Caki2 (cell line): ENCODE data around the gene PCED1B. TPM values are rescaled to one million over a fixed set of nuclear protein-coding genes. Genes with fewer than 3 reads are reported as not detected.

ENCODE experiments used
- DNase-seq: peaks from one replicate; pipeline ENCODE4 v3.0.0-alpha.2; 2015; ENCODE audit warnings: low read depth
- in situ Hi-C: cut with HindIII; loops from 2 replicates; pipeline ENCODE4 v1.10.0; 2016; ENCODE audit warnings: low sequenced_read_pairs, low pct_unique_long_range_greater_than_20kb, mixed read lengths
- total RNA-seq: library from RNA; depleted of rRNA; stranded (reverse); fragments of >200 nt; shearing (Covaris generic); gene quantifications from 2 replicates; pipeline ENCODE4 v1.2.3, GENCODE V29; 2014; ENCODE audit warnings: low replicate concordance

Gene PCED1B
- total RNA-seq, 1 experiment from 2014 or later, result 1.9 TPM

DNA sequence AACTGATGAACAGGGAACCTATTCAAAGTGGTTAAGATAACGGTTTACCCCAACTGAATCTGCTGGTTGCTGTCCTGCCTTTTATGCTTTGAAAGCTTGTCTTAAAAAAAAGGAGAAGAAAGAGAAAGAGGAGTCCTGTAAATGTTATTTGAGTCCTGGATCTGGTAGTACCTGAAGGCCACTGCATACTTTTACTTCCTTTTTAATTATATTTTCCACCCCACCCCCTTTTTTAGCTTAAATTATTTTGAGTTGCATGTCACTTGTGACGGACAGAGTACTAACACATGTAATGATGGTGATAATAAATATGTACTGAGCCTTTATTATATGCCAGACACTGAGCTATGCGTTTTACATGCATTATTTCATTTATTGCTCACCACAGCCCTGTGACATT, 2.9 kb downstream of the PCED1B start:
- in situ Hi-C loops, result no loop called here
- DNase-seq, result no peak

- peak; percentile 95 for DNase-seq
- in situ Hi-C loops, result no loop called here
Measured at GRCh38 chr12:47082796-47083621, 3.6 kb downstream of the PCED1B start.

- no peak for DNase-seq
- in situ Hi-C loops, result no loop called here
Measured at GRCh38 chr12:47084172-47084571, 4.8 kb downstream of the PCED1B start.

- DNase-seq, result peak; percentile 75
- in situ Hi-C loops, result no loop called here
Measured at GRCh38 chr12:47085815-47086252, 6.4 kb downstream of the PCED1B start.

DNA sequence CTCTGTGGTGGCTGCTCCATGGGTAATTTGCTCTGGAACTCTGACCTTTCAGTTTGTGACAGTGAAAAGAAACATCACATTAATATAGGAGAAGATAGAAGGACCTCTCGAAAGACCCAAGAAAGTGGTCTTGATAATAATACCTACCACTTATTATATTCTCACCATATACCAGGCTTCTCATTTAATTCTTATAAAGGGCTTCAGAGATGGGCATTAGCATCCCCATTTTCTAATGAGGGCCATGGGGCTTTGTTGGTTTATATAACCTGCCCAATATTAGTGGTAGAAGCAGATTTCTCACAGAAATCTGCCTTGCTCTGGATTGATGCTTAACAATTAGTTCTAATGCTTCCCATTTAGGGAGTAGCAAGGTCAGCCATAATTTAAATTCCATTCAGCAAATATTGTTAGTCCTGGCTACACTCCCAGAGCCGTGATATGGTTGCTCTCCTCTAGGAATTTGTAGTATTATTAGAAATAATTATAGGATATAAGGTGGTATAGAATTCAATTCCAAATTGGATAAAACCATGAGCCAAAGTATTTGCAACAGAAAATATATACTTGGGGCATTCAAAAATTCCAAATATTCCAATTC, 7.8 kb downstream of the PCED1B start:
- DNase-seq, result peak; percentile 59

DNA sequence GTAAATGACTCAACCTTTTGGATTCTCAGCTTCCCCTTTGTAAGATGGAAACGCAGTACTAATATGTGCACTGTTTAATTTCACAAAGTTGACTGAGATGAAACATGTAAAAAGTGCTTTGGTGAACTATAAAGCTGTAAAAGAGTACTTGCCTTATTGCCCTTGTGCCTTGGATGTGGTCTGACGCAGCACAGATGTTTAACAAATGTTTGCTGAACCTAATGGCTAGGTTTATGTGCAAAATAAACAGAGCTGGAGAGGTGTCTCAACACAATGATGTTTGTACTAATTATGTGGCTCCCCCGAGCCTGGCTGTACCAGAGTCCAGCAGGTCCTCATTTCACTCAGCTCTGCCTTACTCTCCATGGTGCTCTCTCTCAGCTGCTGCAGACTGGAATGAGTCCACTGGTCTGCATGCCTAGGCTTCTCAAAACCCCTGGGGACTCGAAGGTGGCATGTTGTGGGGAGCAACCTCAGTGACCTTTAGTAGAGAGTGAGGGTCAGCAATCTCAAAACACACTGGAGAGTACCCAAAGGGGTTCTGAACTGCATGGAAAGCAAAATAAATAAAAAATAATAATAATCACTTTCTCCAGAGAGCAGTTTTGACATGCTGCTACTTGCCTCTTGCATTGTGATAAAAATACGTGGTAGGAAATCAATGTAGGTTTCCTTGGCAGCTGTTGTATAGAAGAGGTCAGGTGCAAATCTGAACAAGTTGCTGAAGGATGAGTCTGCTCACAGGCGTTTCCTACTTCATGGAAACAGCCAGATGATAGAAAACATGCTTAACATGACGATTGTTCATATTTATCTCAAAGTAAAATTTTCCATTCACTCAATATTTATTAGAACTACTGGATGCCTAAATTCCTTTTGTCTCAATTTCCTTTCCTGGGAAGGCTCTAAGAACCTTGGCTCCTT, 8.9 kb downstream of the PCED1B start:
- DNase-seq, result peak; percentile 61
- in situ Hi-C loops, result no loop called here

More for the DNA sequence above, 7.8 kb downstream of the PCED1B start:
- in situ Hi-C loops, result no loop called here

GRCh38 chr12:47091009-47091408, 11.6 kb downstream of the PCED1B start:
- in situ Hi-C loops, result no loop called here
- DNase-seq, result no peak

GRCh38 chr12:47094804-47095203, 15.4 kb downstream of the PCED1B start:
- peak; percentile 94 for DNase-seq
- in situ Hi-C loops, result no loop called here

DNA sequence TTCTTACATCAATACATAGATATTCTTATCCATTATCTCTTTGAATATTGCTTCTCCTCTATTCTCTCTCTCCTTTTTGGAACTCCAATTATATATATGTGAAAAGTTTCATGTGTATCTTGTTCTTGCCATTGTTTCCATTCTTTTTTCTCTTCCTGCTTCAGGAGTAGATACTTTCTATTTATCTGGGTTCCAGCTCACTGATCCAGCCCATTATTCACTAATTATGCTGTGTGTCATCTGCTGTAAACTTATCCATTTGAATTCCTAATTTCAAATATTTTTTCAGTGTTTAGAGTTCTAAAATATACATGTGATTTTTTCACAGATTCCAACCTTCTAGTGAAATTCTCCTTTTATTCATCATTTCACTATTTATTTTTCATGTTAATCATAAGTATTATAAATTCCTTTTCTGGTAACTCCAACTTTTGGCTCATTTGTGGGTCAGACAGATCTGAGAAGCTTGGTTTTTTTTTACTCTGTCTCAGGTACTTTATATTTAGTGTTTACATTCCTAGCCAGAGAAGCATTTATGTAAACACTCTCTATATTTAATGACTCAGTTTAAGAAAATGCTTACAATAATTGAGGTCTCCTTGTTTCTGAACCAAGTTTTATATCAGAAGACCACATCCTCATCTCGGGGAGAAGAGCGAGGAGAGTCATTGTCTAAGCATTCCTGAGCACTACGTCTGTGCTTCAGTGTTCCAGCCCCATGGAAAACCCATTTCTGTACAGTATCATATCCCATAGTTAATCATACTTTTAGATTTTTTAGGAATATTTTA, 16.2 kb downstream of the PCED1B start:
- in situ Hi-C loops, result no loop called here
- peak; percentile 93 for DNase-seq

DNA sequence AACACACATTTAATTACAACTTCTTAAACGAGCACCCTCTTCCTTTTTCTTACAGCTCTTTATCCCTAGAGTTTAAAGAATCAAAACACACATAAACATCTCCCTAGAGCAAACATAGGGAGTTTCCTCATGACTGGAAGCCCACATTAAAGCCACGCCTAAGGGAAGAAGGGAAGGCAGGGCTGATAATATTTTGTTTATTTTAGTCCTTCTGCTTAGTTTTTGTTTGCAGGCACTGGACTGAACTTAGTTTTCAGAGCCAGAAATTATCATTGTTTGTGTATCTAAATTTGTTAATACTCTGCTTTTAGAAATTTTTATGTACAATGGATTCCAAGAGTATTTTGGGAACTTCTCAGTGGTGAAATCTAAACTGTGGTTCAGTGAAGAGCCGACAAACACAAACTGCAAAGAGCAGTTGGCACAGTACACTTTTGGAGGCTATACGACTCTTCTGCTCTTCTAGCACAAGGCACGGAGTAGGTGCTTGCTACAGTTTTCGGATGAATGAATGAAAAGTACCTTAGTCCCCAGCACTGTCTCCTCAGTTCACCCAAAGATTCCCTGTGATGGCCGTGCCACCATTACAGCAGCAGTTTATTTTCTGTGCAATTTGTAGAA, 18.0 kb downstream of the PCED1B start:
- in situ Hi-C loops, result no loop called here
- peak; percentile 60 for DNase-seq

GRCh38 chr12:47098099-47098498, 18.7 kb downstream of the PCED1B start:
- in situ Hi-C loops, result no loop called here
- DNase-seq, result no peak

DNA sequence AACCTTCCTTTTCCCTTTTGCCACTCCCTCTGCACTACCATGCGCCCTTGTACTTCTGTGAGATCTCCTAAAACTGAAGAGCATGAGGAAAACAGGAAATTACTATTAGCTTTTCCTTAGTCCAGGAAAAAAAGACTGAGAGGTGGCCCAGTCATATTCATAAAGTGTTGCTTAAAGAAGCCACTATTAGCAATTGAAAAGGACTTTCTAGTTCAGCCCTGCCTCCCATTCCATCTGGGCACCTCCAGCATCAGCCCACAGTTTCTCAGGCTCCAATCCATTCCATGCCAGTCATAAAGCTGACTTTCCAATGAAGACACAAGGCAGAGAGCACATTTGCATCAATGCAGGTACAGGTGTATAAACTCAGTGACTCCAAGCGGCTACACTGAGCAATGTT, 20.2 kb downstream of the PCED1B start:
- DNase-seq, result no peak
- in situ Hi-C loops, result no loop called here

DNA sequence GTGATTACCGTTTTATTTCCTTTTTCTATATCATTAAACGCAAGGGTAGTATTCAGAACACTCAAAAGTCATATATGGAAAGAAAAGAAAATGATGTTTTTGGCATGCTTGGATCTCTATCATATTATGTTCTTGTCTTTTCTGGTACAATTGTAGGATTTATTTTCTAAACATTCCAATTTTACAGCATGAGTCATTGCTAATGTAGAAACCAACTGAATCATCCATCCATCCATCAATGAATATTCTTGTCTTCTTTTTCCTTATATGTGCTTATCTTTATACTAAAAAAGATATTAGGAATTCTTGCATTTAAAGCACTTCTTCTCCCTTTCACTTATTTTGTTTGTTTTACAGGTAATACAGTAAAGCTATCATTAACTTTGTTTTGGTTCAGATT, 20.7 kb downstream of the PCED1B start:
- in situ Hi-C loops, result no loop called here
- DNase-seq, result no peak

DNA sequence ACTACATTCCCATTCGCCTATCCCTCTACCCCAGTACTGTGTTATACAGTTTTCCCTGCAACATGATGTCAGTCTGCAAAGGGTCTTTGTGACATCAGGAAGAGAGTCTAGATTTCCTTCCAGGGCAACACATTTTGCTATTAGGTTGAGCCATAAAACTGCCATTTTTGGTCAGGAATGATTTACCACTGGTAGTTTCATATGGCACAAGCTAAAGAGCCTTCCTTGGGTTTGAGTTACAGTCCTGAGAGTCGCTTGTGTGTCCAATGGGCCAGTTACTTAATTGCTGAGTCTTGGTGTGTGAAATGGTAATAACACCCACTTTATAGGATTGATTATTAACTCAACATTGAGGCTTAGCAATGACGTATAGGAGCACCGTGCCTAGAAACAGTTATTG, 23.0 kb downstream of the PCED1B start:
- peak; percentile 31 for DNase-seq
- in situ Hi-C loops, result no loop called here

DNA sequence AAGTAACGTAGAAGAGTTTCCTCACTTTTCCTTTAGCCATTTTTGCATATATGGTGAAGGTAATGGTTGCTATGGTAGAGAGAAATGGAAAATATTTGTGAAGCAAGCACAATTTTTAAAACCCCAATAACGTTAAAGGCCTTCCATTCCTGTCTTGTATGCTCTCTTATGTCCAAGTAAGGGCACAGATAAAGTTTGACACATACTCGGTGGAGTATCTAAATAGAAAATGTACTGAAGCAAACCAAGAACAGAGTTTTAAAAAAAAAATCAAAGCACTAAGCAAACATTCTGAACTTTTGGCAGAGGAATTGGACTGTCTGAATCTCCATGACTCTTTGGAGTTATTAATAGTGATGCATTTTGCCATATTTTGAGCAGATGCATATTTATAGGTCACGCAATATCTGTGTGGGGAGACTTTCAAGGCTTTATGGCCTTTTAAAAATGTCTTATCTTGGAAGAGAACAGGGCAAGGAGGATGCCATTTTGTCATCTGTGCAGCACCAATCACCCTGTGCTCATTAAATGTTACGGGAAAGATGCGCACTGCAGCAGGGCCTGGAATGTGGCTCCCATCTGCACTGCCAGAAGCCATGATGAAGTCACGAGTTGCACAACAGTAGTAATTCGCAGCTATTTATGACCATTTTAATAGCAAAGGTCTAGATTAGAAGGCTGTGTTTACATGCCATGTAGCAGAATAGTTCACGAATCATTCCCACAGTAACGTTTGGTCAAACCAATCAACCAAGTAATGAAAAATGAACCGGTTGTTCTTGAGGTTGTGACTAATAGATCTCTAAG, 23.6 kb downstream of the PCED1B start:
- peak; percentile 57 for DNase-seq
- in situ Hi-C loops, result no loop called here

- in situ Hi-C loops, result no loop called here
- DNase-seq, result no peak
Measured at GRCh38 chr12:47105914-47106674, 26.7 kb downstream of the PCED1B start.
